Fibroblast of peridontal ligament (primary cell): ENCODE results near the gene VPS41.

Experiments used
- DNase-seq: peaks from one replicate; pipeline ENCODE4 v3.0.0-alpha.2; 2010; ENCODE audit errors: extremely low read depth

Gene VPS41

GRCh38 chr7:38727184-38727940, 181.6 kb downstream of the VPS41 start:
- no peak for DNase-seq

- DNase-seq, result no peak
Observed at GRCh38 chr7:38723327-38723726, 185.7 kb downstream of the VPS41 start.

- DNase-seq, result no peak
Observed at GRCh38 chr7:38716397-38716796, 192.6 kb downstream of the VPS41 start.

GRCh38 chr7:38709123-38709522, 199.9 kb downstream of the VPS41 start:
- DNase-seq, result no peak

GRCh38 chr7:38704751-38705150, 204.2 kb downstream of the VPS41 start:
- no peak for DNase-seq

GRCh38 chr7:38704041-38704547, 204.9 kb downstream of the VPS41 start:
- peak; percentile 62 for DNase-seq

GRCh38 chr7:38703093-38703492, 205.9 kb downstream of the VPS41 start:
- no peak for DNase-seq

GRCh38 chr7:38702002-38702535, 206.9 kb downstream of the VPS41 start:
- no peak for DNase-seq

- peak; percentile 31 for DNase-seq
Observed at GRCh38 chr7:38700116-38700515, 208.9 kb downstream of the VPS41 start.

GRCh38 chr7:38699471-38699870, 209.5 kb downstream of the VPS41 start:
- peak; percentile 89 for DNase-seq

GRCh38 chr7:38694326-38694725, 214.7 kb downstream of the VPS41 start:
- no peak for DNase-seq

- DNase-seq, result no peak
Observed at GRCh38 chr7:38686888-38687287, 222.1 kb downstream of the VPS41 start.

- DNase-seq, result no peak
Observed at GRCh38 chr7:38685851-38686250, 223.1 kb downstream of the VPS41 start.

- peak; percentile 26 for DNase-seq
Observed at GRCh38 chr7:38682606-38683005, 226.4 kb downstream of the VPS41 start.

- peak; percentile 74 for DNase-seq
Observed at GRCh38 chr7:38681882-38682281, 227.1 kb downstream of the VPS41 start.

- no peak for DNase-seq
Observed at GRCh38 chr7:38679419-38679818, 229.6 kb downstream of the VPS41 start.

GRCh38 chr7:38678698-38679054, 230.3 kb downstream of the VPS41 start:
- no peak for DNase-seq

- no peak for DNase-seq
Observed at GRCh38 chr7:38677981-38678697, 230.9 kb downstream of the VPS41 start.

GRCh38 chr7:38675494-38676106, 233.4 kb downstream of the VPS41 start:
- no peak for DNase-seq

- no peak for DNase-seq
Observed at GRCh38 chr7:38674513-38674912, 234.5 kb downstream of the VPS41 start.

- peak; percentile 83 for DNase-seq
Observed at GRCh38 chr7:38673795-38674194, 235.2 kb downstream of the VPS41 start.
